ENCODE data around the gene NPFF. TPM values are rescaled to one million over a fixed set of nuclear protein-coding genes. Genes with fewer than 3 reads are reported as not detected.

The NPFF gene
- total and polyA plus RNA-seq, 10 of the 15 experiments (the other 5 are each of a cell fraction or from before 2014, with no cell fraction given), result 0.21 to 0.69 (median 0.23) TPM; not detected in 7

GRCh38 chr12:53513712-53514410 lies 6.6 kb upstream of the NPFF start:
- no peaks in the 10 kb centered on the region for H3K9me3 ChIP-seq (replicated peaks; ENCODE audit: control insufficient read depth, insufficient read depth, low read length)
- ChIA-PET SMC1A (ENCODE audit: uncharacterized antibody, unreplicated experiment) (interaction anchor here (1.4 kb wide), 1 partner anchor 37 kb away, joined by 3 read pairs; no protein-coding TSS in a partner anchor), POLR2A (no interaction called here), RAD21 (ENCODE audit: unreplicated experiment) (no interaction called here), CTCF (interaction anchor here (1.1 to 1.3 kb wide), 4 partner anchors 30 to 489 kb away, joined by 3 to 9 read pairs (median 6); no protein-coding TSS in a partner anchor)
- no peak overlapping the region for H3K27ac ChIP-seq (ENCODE audit: control insufficient read depth, insufficient read depth)
- no peak overlapping the region for H3K9ac ChIP-seq (ENCODE audit: control insufficient read depth, insufficient read depth, low read length)
- no peak overlapping the region for H3K4me2 ChIP-seq (ENCODE audit: control insufficient read depth, insufficient read depth)
- H4K20me1 ChIP-seq (ENCODE audit: control insufficient read depth, insufficient read depth), result no peaks in the 10 kb centered on the region
- H3K79me2 ChIP-seq (ENCODE audit: control insufficient read depth, insufficient read depth, low read length), result no peaks in the 10 kb centered on the region
- no TSS peak for BruUV-seq (replicated peaks)
- intact Hi-C loops (cut with micrococcal nuclease; ENCODE audit: unreplicated experiment) (no loop called here), in situ Hi-C loops (cut with MboI) (no loop called here)
- FAIRE-seq (no peak), DNase-seq (ENCODE audit: low read depth, low spot score) (no peak), ATAC-seq (no peak)
- no peaks in the 10 kb centered on the region for H3K4me1 ChIP-seq (ENCODE audit: control insufficient read depth, insufficient read depth, low read length)
- no peak overlapping the region for H3K4me3 ChIP-seq
- H2AFZ ChIP-seq (ENCODE audit: control insufficient read depth, low read depth, low read length), result no peak overlapping the region
- H3K27me3 ChIP-seq (replicated peaks in 1 of 2; ENCODE audit: control insufficient read depth in 2 of 2, insufficient read depth in 2 of 2, low read length in 1 of 2), result no peaks in the 10 kb centered on the region
- WGBS (ENCODE audit: insufficient coverage, insufficient replicate concordance, low lambda C conversion rate, missing lambda C conversion rate), result 87% methylated on average over 6 of the region's 6 CpGs
- H3K36me3 ChIP-seq (ENCODE audit: control insufficient read depth in 2 of 2, insufficient read depth in 2 of 2, low read length in 1 of 2), result peaks cover 11 to 21% of the 10 kb centered on the region in 2 experiments; a peak in 3 of 4 replicates
- TF ChIP-seq SMAD5 (IDR thresholded peaks at IDR 0.05; ENCODE audit: low read depth), result no peak
- TF ChIP-seq, protein P1, sequence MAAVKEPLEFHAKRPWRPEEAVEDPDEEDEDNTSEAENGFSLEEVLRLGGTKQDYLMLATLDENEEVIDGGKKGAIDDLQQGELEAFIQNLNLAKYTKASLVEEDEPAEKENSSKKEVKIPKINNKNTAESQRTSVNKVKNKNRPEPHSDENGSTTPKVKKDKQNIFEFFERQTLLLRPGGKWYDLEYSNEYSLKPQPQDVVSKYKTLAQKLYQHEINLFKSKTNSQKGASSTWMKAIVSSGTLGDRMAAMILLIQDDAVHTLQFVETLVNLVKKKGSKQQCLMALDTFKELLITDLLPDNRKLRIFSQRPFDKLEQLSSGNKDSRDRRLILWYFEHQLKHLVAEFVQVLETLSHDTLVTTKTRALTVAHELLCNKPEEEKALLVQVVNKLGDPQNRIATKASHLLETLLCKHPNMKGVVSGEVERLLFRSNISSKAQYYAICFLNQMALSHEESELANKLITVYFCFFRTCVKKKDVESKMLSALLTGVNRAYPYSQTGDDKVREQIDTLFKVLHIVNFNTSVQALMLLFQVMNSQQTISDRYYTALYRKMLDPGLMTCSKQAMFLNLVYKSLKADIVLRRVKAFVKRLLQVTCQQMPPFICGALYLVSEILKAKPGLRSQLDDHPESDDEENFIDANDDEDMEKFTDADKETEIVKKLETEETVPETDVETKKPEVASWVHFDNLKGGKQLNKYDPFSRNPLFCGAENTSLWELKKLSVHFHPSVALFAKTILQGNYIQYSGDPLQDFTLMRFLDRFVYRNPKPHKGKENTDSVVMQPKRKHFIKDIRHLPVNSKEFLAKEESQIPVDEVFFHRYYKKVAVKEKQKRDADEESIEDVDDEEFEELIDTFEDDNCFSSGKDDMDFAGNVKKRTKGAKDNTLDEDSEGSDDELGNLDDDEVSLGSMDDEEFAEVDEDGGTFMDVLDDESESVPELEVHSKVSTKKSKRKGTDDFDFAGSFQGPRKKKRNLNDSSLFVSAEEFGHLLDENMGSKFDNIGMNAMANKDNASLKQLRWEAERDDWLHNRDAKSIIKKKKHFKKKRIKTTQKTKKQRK (IDR thresholded peaks at IDR 0.05; ENCODE audit: low read depth, low read length), result no peak
- TF ChIP-seq ZNF217 (IDR thresholded peaks at IDR 0.05), result no peak
- TF ChIP-seq NR2F1 (conservative IDR thresholded peaks at IDR 0.05), result no peak
- TF ChIP-seq CBFB (IDR thresholded peaks at IDR 0.05; ENCODE audit: low read depth), result no peak
- TF ChIP-seq, protein P2, sequence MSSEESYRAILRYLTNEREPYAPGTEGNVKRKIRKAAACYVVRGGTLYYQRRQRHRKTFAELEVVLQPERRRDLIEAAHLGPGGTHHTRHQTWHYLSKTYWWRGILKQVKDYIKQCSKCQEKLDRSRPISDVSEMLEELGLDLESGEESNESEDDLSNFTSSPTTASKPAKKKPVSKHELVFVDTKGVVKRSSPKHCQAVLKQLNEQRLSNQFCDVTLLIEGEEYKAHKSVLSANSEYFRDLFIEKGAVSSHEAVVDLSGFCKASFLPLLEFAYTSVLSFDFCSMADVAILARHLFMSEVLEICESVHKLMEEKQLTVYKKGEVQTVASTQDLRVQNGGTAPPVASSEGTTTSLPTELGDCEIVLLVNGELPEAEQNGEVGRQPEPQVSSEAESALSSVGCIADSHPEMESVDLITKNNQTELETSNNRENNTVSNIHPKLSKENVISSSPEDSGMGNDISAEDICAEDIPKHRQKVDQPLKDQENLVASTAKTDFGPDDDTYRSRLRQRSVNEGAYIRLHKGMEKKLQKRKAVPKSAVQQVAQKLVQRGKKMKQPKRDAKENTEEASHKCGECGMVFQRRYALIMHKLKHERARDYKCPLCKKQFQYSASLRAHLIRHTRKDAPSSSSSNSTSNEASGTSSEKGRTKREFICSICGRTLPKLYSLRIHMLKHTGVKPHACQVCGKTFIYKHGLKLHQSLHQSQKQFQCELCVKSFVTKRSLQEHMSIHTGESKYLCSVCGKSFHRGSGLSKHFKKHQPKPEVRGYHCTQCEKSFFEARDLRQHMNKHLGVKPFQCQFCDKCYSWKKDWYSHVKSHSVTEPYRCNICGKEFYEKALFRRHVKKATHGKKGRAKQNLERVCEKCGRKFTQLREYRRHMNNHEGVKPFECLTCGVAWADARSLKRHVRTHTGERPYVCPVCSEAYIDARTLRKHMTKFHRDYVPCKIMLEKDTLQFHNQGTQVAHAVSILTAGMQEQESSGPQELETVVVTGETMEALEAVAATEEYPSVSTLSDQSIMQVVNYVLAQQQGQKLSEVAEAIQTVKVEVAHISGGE (CRISPR knock-in tag; IDR thresholded peaks at IDR 0.05), result no peak
- TF ChIP-seq, protein P3, sequence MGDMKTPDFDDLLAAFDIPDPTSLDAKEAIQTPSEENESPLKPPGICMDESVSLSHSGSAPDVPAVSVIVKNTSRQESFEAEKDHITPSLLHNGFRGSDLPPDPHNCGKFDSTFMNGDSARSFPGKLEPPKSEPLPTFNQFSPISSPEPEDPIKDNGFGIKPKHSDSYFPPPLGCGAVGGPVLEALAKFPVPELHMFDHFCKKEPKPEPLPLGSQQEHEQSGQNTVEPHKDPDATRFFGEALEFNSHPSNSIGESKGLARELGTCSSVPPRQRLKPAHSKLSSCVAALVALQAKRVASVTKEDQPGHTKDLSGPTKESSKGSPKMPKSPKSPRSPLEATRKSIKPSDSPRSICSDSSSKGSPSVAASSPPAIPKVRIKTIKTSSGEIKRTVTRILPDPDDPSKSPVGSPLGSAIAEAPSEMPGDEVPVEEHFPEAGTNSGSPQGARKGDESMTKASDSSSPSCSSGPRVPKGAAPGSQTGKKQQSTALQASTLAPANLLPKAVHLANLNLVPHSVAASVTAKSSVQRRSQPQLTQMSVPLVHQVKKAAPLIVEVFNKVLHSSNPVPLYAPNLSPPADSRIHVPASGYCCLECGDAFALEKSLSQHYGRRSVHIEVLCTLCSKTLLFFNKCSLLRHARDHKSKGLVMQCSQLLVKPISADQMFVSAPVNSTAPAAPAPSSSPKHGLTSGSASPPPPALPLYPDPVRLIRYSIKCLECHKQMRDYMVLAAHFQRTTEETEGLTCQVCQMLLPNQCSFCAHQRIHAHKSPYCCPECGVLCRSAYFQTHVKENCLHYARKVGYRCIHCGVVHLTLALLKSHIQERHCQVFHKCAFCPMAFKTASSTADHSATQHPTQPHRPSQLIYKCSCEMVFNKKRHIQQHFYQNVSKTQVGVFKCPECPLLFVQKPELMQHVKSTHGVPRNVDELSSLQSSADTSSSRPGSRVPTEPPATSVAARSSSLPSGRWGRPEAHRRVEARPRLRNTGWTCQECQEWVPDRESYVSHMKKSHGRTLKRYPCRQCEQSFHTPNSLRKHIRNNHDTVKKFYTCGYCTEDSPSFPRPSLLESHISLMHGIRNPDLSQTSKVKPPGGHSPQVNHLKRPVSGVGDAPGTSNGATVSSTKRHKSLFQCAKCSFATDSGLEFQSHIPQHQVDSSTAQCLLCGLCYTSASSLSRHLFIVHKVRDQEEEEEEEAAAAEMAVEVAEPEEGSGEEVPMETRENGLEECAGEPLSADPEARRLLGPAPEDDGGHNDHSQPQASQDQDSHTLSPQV (IDR thresholded peaks at IDR 0.05), result no peak
- TF ChIP-seq CEBPB (IDR thresholded peaks at IDR 0.05; ENCODE audit: borderline replicate concordance in 1 of 2, low read depth in 2 of 2, low read length in 2 of 2), result no peak
- no peak for TF ChIP-seq YBX1 (IDR thresholded peaks at IDR 0.05)
- no peak for TF ChIP-seq STAT3 (IDR thresholded peaks at IDR 0.05; ENCODE audit: low read depth, low read length)
- TF ChIP-seq BHLHE40 (IDR thresholded peaks at IDR 0.05; ENCODE audit: borderline replicate concordance in 1 of 2, low read depth in 2 of 2, low read length in 1 of 2), result no peak
- TF ChIP-seq ZBED1 (IDR thresholded peaks at IDR 0.05; ENCODE audit: borderline replicate concordance), result no peak
- no peak for TF ChIP-seq DPF2 (IDR thresholded peaks at IDR 0.05)

All from GM12878 (cell line).